ENCODE data around the gene KMT2D.
"Not testable (repeated sequence)": the region's sequence is repeated elsewhere in the genome, so short reads cannot be mapped to it uniquely, and the experiment has no call there.

KMT2D gene

DNA sequence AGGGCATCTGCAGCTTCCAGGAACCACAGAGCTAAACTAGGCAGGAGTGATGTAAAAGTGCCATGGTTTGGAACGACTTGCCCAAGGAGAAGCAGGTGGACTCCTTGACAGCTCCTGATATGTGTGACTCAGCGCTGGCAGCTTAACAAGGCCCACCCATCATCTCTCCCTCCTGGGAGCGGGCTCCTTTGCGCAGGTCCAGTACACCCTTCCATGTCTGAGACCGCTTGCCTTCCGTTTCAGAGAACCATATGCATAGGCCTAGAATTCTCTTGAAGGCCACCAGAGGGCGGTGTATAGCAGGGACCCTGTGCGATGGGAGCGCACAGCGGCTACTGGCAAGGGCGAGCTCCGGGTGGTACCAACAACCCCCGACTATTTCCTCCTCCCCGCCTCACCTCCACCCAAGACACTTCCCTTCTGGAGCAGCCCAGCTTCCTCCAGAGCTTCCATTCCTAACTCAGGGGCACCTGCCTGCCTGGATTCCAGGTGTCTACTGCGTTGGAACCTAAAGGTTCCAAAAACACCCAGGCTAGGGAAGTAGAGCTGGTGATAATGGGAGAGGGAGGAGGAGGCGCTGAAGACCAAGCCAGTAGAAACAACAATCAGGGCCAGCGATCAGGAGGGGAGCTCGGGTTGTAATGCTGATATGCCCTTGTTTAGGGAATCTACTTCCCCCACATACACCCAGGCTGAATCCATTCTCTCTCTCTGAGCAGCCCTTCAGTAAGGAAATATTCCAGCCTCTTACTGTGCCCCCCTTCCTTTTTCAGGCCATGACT is 27.7 kb upstream of the KMT2D start:
- peak; percentile 77 to 93 for DNase-seq

DNA sequence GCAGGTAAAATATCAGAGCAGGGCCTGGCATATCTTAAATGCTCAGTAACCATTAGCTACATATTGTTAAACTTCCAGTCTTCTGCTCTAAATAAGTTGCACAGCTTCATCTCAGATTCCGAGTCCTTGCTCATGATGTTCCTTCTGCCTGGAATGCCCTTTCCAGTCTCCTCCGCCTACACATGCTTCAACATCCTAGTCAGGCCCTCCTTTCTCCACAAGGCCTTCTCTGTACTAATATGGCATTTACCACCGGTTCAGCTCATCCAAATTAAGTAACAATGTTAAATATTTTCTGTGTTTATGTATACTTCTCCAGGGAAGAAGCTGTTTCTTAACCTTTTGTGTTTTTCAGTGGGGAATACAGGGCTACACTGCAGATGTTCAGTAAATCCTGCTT is 25.5 kb upstream of the KMT2D start:
- no peak for DNase-seq

DNA sequence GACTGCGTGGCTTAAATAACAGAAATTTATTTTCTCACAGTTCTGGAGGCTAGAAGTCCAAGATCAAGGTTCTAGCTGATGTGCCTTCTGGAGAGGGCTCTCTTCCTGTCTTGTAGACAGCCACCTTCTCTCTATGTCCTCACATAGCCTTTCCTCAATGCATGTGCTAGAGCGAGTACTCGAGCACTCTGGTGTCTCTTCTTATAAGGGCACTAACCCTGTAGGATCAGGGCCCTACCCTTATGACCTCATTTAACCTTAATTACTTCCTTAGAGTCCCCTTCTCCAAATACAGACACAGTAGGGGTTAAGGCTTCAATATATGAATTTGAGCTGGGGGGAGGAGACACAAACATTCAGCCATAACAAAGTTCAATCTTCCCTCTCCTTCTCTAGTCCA is 23.8 kb upstream of the KMT2D start:
- DNase-seq, result no peak

- no peak for DNase-seq
Measured at GRCh38 chr12:49079793-49080192, 19.2 kb upstream of the KMT2D start.

DNA sequence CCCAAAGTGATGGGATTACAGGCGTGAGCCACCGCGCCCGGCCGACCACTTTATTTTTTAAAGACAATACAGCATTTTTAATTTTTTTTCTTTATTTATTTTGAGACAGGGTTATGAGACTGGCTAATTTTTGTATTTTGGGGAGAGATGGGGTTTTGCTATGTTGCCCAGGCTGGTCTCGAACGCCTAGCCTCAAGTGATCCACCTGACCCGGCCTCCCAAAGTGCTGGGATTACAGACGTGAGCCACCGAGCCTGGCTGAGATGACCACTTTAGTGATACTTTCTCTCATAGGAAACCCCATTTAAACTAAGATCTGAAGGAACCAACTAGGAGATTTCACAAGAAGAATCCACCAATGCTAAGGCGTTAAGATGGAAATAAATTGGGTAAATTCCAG is 10.4 kb upstream of the KMT2D start:
- no peak for DNase-seq

GRCh38 chr12:49069507-49070346 is 9.1 kb upstream of the KMT2D start, which contains the start of gene RHEBL1:
TSS of gene RHEBL1 (minus strand) at chr12:49069979. CDS start at chr12:49069785, 194 bp downstream.
- DNase-seq, result peak; percentile 92 to 98

DNA sequence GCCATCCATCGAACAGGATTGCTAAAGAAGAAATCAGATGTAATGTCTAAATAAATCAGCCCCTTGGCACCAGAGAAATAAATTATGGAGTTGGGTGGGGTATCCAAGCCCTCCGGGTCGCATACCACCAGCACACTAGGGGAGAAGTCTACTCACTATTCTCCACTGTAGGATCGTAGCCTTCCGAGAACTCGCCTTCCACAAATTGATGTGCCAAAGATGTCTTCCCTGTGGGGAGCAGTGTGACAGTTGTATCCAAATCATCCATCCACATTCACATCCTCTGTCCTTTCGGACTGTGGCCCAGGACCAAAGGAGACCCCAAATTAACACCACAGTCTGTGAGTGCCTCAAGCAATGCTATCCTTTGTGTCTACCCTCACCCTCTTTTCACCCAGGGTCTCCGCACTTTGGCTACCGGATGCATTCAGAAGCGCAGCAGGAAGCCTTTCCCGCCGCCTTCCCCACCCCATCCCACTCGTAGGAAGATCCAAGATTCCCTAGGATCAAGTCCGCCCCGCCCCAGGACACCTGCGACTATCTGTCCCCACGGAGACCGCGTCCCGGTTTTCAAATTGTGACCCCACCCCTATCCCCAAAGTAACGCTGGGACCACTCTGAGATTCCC is 8.4 kb upstream of the KMT2D start:
- peak in 1 of 2 experiments; percentile 49 for DNase-seq

GRCh38 chr12:49066120-49066519 is 5.5 kb upstream of the KMT2D start:
- no peak for DNase-seq

- DNase-seq, result no peak
Measured at GRCh38 chr12:49064767-49065152, 4.2 kb upstream of the KMT2D start.

DNA sequence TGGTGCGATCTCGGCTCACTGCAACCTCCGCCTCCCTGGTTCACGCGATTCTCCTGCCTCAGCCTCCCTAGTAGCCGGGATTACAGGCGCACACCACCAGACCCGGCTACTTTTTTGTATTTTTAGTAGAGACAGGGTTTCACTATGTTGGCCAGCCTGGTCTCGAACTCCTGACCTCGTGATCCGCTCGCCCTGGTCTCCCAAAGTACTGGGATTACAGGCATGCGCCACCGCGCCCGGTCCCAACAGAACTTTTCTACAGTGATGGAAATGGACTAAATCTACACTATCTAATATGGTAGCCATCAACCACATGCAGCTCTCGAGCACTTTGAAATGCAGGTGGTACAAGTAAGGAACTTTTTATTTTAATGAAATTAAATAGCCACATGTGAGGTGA is 1.3 kb upstream of the KMT2D start:
- not testable (repeated sequence) for DNase-seq

- no peak for DNase-seq
Measured at GRCh38 chr12:49061157-49061650, 610 bp upstream of the KMT2D start.

- DNase-seq, result peak in 1 of 2 experiments; percentile 57
Measured at GRCh38 chr12:49059299-49060171, 1.1 kb downstream of the KMT2D start.

GRCh38 chr12:49059045-49059298 is 1.6 kb downstream of the KMT2D start:
- no peak for DNase-seq

GRCh38 chr12:49058366-49059044 is 2.1 kb downstream of the KMT2D start:
- no peak for DNase-seq

- no peak for DNase-seq
Measured at GRCh38 chr12:49057888-49058287, 2.7 kb downstream of the KMT2D start.

DNA sequence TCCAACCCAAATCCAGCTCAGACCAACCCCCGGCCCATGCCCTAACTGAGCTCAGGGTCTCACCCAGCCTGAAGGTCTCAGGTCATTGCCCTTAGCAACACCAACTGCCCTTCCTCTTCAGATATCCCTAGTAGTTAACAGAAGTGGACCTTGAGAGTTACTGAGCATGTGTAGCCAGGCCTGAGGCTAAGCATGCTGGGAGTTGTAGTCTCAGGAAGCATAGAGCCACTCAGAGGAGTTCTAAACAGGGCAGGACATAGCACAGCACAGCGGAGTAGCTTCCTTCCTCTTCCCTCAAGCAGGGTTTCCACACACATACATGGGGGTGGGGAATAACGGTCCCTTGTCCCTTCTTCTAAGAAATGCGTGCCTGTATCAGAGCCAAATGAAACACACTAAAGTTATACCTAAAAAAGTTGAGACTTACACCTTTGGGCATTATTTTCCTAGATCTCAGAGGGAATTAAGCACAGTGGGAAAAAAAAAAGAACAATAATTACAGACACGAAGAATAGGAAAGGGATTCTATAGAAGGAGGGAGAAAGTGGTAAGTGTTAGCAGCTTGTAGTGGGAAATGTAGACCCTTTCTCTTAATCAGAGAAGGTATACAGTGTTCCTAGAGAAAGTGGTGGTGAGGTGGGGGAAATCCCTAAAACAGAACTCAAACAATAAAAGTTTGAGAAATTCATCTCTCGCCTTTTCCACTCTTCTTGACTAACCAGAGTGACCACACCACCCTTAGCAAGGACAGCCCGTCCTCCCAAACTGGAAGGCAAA is 4.4 kb downstream of the KMT2D start:
- DNase-seq, result peak; percentile 25 to 44

DNA sequence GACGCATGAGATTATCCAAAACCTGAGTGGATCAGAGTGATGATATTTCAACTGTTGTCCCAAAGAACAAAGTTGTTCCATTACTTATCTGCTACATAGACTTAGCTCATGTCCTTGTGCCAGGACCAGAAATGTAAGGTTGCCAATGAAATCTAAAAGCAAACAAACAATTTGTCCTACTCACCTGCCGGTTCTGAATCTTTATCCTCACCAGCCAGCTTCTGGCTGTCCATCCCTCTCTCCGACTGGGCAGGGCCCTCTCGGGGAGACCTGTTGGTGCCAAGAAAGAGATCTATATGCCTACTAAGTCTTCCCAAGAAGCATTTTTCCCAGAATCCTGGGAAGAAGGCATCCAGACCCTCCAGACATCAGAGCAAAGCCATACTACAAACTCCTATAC is 5.5 kb downstream of the KMT2D start:
- DNase-seq, result no peak

DNA sequence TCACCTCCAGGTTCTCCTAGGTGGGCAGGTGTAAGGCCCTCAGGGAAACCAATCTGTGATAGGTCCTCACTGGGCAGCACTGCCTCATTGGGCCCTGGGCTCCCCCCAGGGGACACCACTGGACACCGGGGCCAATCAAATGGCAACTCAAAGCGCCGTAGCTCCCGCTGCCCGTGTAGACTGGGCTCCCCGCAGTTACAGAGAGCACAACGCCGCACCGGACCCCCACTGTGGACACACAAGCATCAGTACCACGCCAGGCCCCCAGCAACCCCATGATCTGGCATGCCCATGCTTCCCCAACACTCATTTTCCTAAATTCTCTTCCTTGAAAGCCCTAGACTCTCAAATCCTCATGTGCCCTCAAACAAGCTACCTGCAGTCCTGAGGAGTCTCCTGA is 6.1 kb downstream of the KMT2D start:
- DNase-seq, result no peak

DNA sequence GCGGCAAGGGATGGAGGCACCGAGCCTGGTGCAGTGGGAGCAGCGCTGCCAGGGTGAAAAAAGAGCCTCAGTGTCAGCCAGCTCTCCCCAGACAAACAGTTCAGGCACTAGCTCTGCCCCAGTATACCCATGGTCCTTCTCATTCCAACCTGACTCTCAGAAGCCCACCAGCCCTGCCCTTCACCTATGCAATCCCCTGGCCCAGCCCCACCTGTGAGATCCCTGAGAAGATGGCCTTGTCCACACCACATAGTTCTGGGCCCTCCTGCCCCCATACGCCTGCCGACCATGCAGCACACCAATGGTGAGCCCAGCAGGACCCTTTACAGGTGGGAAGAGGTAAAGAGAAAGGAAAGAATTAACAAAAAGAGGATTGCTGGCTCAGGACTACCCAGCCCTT is 6.5 kb downstream of the KMT2D start:
- DNase-seq, result no peak

DNA sequence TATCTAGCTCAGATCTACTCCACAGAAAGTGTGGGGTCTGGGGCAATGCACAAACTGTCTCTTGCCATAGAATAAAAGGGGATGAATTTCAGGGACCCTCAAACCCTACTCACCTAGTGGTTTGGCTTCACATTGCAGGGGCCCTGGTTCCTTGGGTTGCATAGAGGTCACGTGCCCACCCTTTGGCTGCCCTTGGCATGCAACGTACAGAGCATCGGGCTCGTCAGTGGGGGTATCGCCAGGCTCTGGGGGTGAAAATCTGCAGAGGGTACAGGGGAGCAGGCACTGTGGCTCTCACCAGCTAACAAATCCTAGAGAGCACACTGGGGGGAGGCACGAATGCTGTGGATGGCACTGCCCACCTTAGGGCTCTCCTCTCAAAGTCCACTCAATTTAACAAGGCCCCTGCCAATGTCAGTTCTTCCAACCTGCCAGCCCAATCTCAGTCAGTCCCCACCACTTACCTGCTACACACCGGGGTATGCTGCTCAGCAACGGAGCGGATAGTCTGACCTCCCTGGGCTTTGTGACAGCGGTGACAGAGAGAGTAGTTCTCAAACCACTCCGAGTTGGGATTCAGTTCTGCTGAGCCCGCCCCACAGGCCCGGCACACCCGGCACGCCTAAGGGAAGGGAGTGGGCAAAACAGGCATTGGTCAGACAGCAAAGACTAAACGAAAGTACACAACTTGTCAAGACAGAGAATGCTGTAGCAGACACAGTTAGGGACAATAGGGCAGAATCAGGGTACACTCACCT is 8.0 kb downstream of the KMT2D start:
- no peak for DNase-seq
